HG03442 (cell line): ENCODE data around the gene DYNC1I1.
"Not testable (repeated sequence)": the region's sequence is repeated elsewhere in the genome, so short reads cannot be mapped to it uniquely, and the experiment has no call there.

ENCODE experiments used
- ATAC-seq: cut with Tn5 transposase; IDR thresholded peaks from one replicate; pipeline ENCODE4 v1.9.1; 2021; ENCODE audit warnings: mild to moderate bottlenecking, moderate library complexity; ENCODE audit not compliant: unreplicated experiment

DYNC1I1 gene

GRCh38 chr7:95906851-95907250 is 134.5 kb downstream of the DYNC1I1 start:
- no peak for ATAC-seq

GRCh38 chr7:95907337-95907736 is 135.0 kb downstream of the DYNC1I1 start:
- ATAC-seq = no peak

- no peak for ATAC-seq
Measured at GRCh38 chr7:95908499-95908898, 136.1 kb downstream of the DYNC1I1 start.

- ATAC-seq = no peak
Measured at GRCh38 chr7:95910341-95910740, 138.0 kb downstream of the DYNC1I1 start.

GRCh38 chr7:95915731-95916130 is 143.4 kb downstream of the DYNC1I1 start:
- ATAC-seq = no peak

GRCh38 chr7:95916573-95917297 is 144.4 kb downstream of the DYNC1I1 start:
- no peak for ATAC-seq

- no peak for ATAC-seq
Measured at GRCh38 chr7:95917634-95918033, 145.3 kb downstream of the DYNC1I1 start.

- ATAC-seq = no peak
Measured at GRCh38 chr7:95919556-95919955, 147.2 kb downstream of the DYNC1I1 start.

GRCh38 chr7:95921543-95921942 is 149.2 kb downstream of the DYNC1I1 start:
- ATAC-seq = no peak

- ATAC-seq = no peak
Measured at GRCh38 chr7:95922191-95922590, 149.8 kb downstream of the DYNC1I1 start.

- ATAC-seq = no peak
Measured at GRCh38 chr7:95925236-95925635, 152.9 kb downstream of the DYNC1I1 start.

GRCh38 chr7:95925971-95926370 is 153.6 kb downstream of the DYNC1I1 start:
- no peak for ATAC-seq

GRCh38 chr7:95927756-95928155 is 155.4 kb downstream of the DYNC1I1 start:
- ATAC-seq = no peak

- ATAC-seq = no peak
Measured at GRCh38 chr7:95929710-95930280, 157.4 kb downstream of the DYNC1I1 start.

- no peak for ATAC-seq
Measured at GRCh38 chr7:95931460-95932232, 159.3 kb downstream of the DYNC1I1 start.

GRCh38 chr7:95933618-95934017 is 161.3 kb downstream of the DYNC1I1 start:
- no peak for ATAC-seq

GRCh38 chr7:95944867-95945266 is 172.5 kb downstream of the DYNC1I1 start:
- not testable (repeated sequence) for ATAC-seq

GRCh38 chr7:95950698-95951097 is 178.3 kb downstream of the DYNC1I1 start:
- ATAC-seq = no peak

- ATAC-seq = no peak
Measured at GRCh38 chr7:95951531-95951930, 179.2 kb downstream of the DYNC1I1 start.

- ATAC-seq = no peak
Measured at GRCh38 chr7:95951997-95952795, 179.8 kb downstream of the DYNC1I1 start.

GRCh38 chr7:95952851-95953250 is 180.5 kb downstream of the DYNC1I1 start:
- no peak for ATAC-seq
